ENCODE data around the gene PRPF4. TPM values are rescaled to one million over a fixed set of nuclear protein-coding genes. Genes with fewer than 3 reads are reported as not detected.

PRPF4 gene
- total and polyA plus RNA-seq, 9 of the 15 experiments (the other 6 are each of a cell fraction or from before 2014, with no cell fraction given), result 25.8 to 66.0 (median 39.8) TPM

DNA sequence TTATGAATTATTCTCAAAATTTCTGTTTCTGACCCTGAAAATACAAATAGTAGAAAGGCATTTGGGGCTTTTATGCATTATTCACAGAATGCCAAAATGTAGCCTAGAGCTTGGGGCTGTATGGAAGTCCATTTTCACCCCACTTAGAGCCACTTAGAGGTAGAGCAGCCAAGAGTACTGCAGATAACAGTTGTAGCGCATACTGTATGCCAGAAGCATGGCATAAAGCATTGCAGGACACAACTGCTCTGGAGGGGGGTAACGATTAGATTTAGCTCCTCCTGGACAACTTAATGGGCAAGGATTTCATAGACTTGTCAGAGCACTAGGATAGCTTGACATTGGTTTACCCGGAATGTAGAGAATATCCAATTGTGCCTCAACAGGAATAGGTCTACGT is 38.4 kb upstream of the PRPF4 start (continued):
- TF ChIP-seq, protein P1, sequence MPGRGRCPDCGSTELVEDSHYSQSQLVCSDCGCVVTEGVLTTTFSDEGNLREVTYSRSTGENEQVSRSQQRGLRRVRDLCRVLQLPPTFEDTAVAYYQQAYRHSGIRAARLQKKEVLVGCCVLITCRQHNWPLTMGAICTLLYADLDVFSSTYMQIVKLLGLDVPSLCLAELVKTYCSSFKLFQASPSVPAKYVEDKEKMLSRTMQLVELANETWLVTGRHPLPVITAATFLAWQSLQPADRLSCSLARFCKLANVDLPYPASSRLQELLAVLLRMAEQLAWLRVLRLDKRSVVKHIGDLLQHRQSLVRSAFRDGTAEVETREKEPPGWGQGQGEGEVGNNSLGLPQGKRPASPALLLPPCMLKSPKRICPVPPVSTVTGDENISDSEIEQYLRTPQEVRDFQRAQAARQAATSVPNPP (IDR thresholded peaks at IDR 0.05; ENCODE audit: borderline replicate concordance, insufficient read depth, insufficient read length), result no peak
- TF ChIP-seq, protein P2, sequence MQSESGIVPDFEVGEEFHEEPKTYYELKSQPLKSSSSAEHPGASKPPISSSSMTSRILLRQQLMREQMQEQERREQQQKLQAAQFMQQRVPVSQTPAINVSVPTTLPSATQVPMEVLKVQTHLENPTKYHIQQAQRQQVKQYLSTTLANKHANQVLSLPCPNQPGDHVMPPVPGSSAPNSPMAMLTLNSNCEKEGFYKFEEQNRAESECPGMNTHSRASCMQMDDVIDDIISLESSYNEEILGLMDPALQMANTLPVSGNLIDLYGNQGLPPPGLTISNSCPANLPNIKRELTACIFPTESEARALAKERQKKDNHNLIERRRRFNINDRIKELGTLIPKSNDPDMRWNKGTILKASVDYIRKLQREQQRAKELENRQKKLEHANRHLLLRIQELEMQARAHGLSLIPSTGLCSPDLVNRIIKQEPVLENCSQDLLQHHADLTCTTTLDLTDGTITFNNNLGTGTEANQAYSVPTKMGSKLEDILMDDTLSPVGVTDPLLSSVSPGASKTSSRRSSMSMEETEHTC (IDR thresholded peaks at IDR 0.05), result no peak
- TF ChIP-seq ZNF146 (CRISPR knock-in tag; IDR thresholded peaks at IDR 0.05; ENCODE audit: unreplicated experiment) (no peak), OTX1 (CRISPR knock-in tag; IDR thresholded peaks at IDR 0.05) (no peak), WHSC1 (IDR thresholded peaks at IDR 0.05; ENCODE audit: low read length) (no peak), CTBP1 (IDR thresholded peaks at IDR 0.05; ENCODE audit: borderline replicate concordance) (no peak)
- TF ChIP-seq, protein P3, sequence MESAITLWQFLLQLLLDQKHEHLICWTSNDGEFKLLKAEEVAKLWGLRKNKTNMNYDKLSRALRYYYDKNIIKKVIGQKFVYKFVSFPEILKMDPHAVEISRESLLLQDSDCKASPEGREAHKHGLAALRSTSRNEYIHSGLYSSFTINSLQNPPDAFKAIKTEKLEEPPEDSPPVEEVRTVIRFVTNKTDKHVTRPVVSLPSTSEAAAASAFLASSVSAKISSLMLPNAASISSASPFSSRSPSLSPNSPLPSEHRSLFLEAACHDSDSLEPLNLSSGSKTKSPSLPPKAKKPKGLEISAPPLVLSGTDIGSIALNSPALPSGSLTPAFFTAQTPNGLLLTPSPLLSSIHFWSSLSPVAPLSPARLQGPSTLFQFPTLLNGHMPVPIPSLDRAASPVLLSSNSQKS (CRISPR knock-in tag; IDR thresholded peaks at IDR 0.05), result no peak
- TF ChIP-seq, protein P4, sequence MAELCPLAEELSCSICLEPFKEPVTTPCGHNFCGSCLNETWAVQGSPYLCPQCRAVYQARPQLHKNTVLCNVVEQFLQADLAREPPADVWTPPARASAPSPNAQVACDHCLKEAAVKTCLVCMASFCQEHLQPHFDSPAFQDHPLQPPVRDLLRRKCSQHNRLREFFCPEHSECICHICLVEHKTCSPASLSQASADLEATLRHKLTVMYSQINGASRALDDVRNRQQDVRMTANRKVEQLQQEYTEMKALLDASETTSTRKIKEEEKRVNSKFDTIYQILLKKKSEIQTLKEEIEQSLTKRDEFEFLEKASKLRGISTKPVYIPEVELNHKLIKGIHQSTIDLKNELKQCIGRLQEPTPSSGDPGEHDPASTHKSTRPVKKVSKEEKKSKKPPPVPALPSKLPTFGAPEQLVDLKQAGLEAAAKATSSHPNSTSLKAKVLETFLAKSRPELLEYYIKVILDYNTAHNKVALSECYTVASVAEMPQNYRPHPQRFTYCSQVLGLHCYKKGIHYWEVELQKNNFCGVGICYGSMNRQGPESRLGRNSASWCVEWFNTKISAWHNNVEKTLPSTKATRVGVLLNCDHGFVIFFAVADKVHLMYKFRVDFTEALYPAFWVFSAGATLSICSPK (IDR thresholded peaks at IDR 0.05; ENCODE audit: borderline replicate concordance), result no peak
- TF ChIP-seq, protein P5, sequence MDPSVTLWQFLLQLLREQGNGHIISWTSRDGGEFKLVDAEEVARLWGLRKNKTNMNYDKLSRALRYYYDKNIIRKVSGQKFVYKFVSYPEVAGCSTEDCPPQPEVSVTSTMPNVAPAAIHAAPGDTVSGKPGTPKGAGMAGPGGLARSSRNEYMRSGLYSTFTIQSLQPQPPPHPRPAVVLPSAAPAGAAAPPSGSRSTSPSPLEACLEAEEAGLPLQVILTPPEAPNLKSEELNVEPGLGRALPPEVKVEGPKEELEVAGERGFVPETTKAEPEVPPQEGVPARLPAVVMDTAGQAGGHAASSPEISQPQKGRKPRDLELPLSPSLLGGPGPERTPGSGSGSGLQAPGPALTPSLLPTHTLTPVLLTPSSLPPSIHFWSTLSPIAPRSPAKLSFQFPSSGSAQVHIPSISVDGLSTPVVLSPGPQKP (CRISPR knock-in tag; IDR thresholded peaks at IDR 0.05), result no peak

Data from K562 (cell line).